Measurements from ENCODE around the gene ITGA2. TPM values are rescaled to one million over a fixed set of nuclear protein-coding genes. Genes with fewer than 3 reads are reported as not detected.

ITGA2 gene
- total and polyA plus RNA-seq, 9 of the 15 experiments (the other 6 are each of a cell fraction or from before 2014, with no cell fraction given): 0.01 to 0.09 (median 0.03) TPM; not detected in 5

DNA sequence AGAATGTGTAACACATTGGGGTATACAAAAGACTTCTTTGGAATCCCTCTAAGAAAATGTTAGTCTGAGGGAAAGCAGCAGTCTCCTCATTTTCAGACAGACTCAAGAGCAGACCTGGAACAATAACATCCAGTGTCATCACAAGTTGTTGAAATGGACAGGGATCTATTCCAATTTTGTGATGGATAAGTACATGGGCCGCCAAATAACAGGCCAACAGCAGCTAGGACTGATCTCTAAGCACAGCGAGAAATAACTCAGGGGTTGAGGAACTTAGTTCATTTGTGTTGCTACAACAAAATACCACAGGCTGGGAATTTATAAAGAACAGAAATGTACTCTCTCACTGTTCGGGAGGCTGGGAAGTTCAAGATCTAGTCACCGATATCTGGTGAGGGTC is 7.6 kb upstream of the ITGA2 start:
- Histone ChIP-seq H3K9me3 (replicated peaks; ENCODE audit: control insufficient read depth, insufficient read depth, low read depth, low read length) (no peaks in the 10 kb centered on the region), H3K4me1 (replicated peaks in 1 of 2; ENCODE audit: control insufficient read depth in 2 of 2, insufficient read depth in 2 of 2, low read length in 2 of 2) (no peaks in the 10 kb centered on the region), H2AFZ (ENCODE audit: low read depth, low read length) (no peak overlapping the region), H3K27me3 (ENCODE audit: control insufficient read depth in 2 of 2, insufficient read depth in 2 of 2, low read length in 2 of 2) (no peaks in the 10 kb centered on the region), H3K79me2 (ENCODE audit: control insufficient read depth, insufficient read depth, low read length) (no peaks in the 10 kb centered on the region), H4K20me1 (replicated peaks; ENCODE audit: control insufficient read depth, insufficient read depth, low read length) (no peaks in the 10 kb centered on the region), H3K9me1 (ENCODE audit: control insufficient read depth, insufficient read depth, low read length) (no peaks in the 10 kb centered on the region), H3K9ac (ENCODE audit: insufficient read depth in 1 of 2, low read depth in 2 of 2, low read length in 2 of 2) (no peak overlapping the region), H3K27ac (ENCODE audit: extremely low read depth, low read depth, low read length) (no peak overlapping the region), H3K4me2 (ENCODE audit: insufficient read depth, low read length) (no peak overlapping the region), H3K36me3 (ENCODE audit: control insufficient read depth, insufficient read depth, low read length) (no peaks in the 10 kb centered on the region), H3K4me3 (no peak overlapping the region)
- no peak for FAIRE-seq
- intact Hi-C loops (cut with micrococcal nuclease) (no loop called here), in situ Hi-C loops (cut with MboI) (no loop called here)
- WGBS (ENCODE audit: insufficient coverage, low coverage, missing lambda C conversion rate): 0% methylated on average over 4 of the region's 4 CpGs
- TF ChIP-seq, protein P1, sequence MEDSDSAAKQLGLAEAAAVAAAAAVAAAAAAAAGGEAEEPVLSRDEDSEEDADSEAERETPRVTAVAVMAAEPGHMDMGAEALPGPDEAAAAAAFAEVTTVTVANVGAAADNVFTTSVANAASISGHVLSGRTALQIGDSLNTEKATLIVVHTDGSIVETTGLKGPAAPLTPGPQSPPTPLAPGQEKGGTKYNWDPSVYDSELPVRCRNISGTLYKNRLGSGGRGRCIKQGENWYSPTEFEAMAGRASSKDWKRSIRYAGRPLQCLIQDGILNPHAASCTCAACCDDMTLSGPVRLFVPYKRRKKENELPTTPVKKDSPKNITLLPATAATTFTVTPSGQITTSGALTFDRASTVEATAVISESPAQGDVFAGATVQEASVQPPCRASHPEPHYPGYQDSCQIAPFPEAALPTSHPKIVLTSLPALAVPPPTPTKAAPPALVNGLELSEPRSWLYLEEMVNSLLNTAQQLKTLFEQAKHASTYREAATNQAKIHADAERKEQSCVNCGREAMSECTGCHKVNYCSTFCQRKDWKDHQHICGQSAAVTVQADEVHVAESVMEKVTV (CRISPR knock-in tag; IDR thresholded peaks at IDR 0.05): no peak
- TF ChIP-seq PTRF (tag; IDR thresholded peaks at IDR 0.05) (no peak), HNRNPUL1 (IDR thresholded peaks at IDR 0.05; ENCODE audit: low read length) (no peak), U2AF1 (optimal IDR thresholded peaks at IDR 0.05; ENCODE audit: low read depth, low read length) (no peak), ZNF197 (CRISPR knock-in tag; IDR thresholded peaks at IDR 0.05; ENCODE audit: low read depth) (no peak), PCBP2 (IDR thresholded peaks at IDR 0.05; ENCODE audit: low read depth, low read length, poor library complexity, severe bottlenecking) (no peak)
- TF ChIP-seq, protein P2, sequence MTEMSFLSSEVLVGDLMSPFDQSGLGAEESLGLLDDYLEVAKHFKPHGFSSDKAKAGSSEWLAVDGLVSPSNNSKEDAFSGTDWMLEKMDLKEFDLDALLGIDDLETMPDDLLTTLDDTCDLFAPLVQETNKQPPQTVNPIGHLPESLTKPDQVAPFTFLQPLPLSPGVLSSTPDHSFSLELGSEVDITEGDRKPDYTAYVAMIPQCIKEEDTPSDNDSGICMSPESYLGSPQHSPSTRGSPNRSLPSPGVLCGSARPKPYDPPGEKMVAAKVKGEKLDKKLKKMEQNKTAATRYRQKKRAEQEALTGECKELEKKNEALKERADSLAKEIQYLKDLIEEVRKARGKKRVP (CRISPR knock-in tag; IDR thresholded peaks at IDR 0.05): no peak
- POLR2A ChIA-PET: no interaction called here
- CTCF ChIA-PET (ENCODE audit: low intra/inter-chr PET ratio): no interaction called here
- no peak for ATAC-seq
- no TSS peak for BruUV-seq (replicated peaks)
- no peak for DNase-seq (ENCODE audit: extremely low read depth in 1 of 4, low spot score in 3 of 4)

Measured in K562 (cell line).